Heart left ventricle (tissue), 16 donors: Measurements from ENCODE around the gene A2M. TPM values are rescaled to one million over a fixed set of nuclear protein-coding genes. Genes with fewer than 3 reads are reported as not detected.

Source experiments
- ATAC-seq, 4 donors: fragments of 200-7000 bp; cut with Tn5 transposase; one replicate each; pipeline ENCODE4 v1.9.1; 2020 to 2022; ENCODE audit warnings: moderate library complexity in 4 of 4, mild to moderate bottlenecking in 3 of 4, moderate number of reproducible peaks in 1 of 4
- DNase-seq, 5 donors: peaks; one replicate each; pipeline ENCODE4 v3.0.0-alpha.2; 2020
- H3K27ac ChIP-seq, 12 donors: fragments of 200-600 bp; sonication (generic) in 4 of 12; one replicate each; pipeline versions ENCODE4 v1.5.0 to v1.8.0; 2016 to 2022; ENCODE audit warnings: mild to moderate bottlenecking in 2 of 12
- H3K27me3 ChIP-seq, 9 donors: fragments of 200-600 bp; sonication (generic) in 2 of 9; one replicate each; pipeline versions ENCODE4 v1.5.1 to v1.8.0; 2016 to 2022; ENCODE audit warnings: mild to moderate bottlenecking in 3 of 9
- H3K36me3 ChIP-seq, 9 donors: fragments of 200-600 bp; sonication (generic) in 2 of 9; one replicate each; pipeline versions ENCODE4 v1.5.0 to v1.8.0; 2018 to 2022; ENCODE audit warnings: mild to moderate bottlenecking in 2 of 9
- H3K4me1 ChIP-seq, 12 donors: fragments of 200-600 bp; sonication (generic) in 4 of 12; one replicate each; pipeline versions ENCODE4 v1.5.0 to v1.8.0; 2016 to 2022; ENCODE audit warnings: mild to moderate bottlenecking in 3 of 12
- H3K4me3 ChIP-seq, 12 donors: fragments of 200-600 bp; sonication (generic) in 4 of 12; one replicate each; pipeline versions ENCODE4 v1.5.0 to v1.8.0; 2017 to 2022; ENCODE audit warnings: mild to moderate bottlenecking in 9 of 12, moderate library complexity in 4 of 12
- H3K9me3 ChIP-seq, 12 donors: fragments of 200-600 bp; sonication (generic) in 4 of 12; one replicate each; pipeline versions ENCODE4 v1.5.0 to v1.8.0; 2016 to 2022; ENCODE audit warnings: mild to moderate bottlenecking in 1 of 12
- POLR2A ChIP-seq, 2 donors: fragments of 450-650 bp; IDR thresholded peaks; one replicate each; pipeline ENCODE4 v1.6.1; 2017; ENCODE audit warnings: antibody characterized with exemption in 2 of 2, mild to moderate bottlenecking in 2 of 2, moderate library complexity in 2 of 2
- WGBS, 4 donors: extraction: QIAGEN DNeasy Blood & Tissue Kit in 2 of 4; methylation state at CpG; one replicate each; pipeline versions ENCODE4 v1.1.5 to v1.1.7; 2013 to 2018; 5-methylcytosine and 5-hydroxymethylcytosine counted together
- intact Hi-C, 10 donors: fragments of 100-400 bp; cut with DNase I; formaldehyde crosslinking; loops; one replicate each; pipeline versions ENCODE4 v1.11.1 to v1.14.2; 2022
- polyA plus RNA-seq, 2 donors: library from polyadenylated mRNA; stranded (reverse); fragments of 200-250 nt; gene quantifications; one replicate each; pipeline ENCODE4 v1.2.3, GENCODE V29; 2013
- total RNA-seq, 9 donors: library from RNA; depleted of rRNA in 2 of 9; stranded (reverse); fragments of >200 nt in 2 of 9; fragmentation: NEBNext Ultra II Directional in 3 of 9; extraction: Animal tissue kit (Norgen Biotek cat#: 25700) in 3 of 9; gene quantifications; one replicate each; pipeline versions ENCODE4 v1.1.0 to v1.2.4, GENCODE V29; 2016 to 2023
- TF ChIP-seq, protein P1 (sequence below), 12 donors: fragments of 200-600 bp; sonication (generic) in 4 of 12; IDR thresholded peaks; one replicate each; pipeline versions ENCODE4 v1.5.0 to v1.8.0; 2018 to 2022; ENCODE audit warnings: antibody characterized with exemption in 12 of 12, mild to moderate bottlenecking in 5 of 12
- donor health status: ischemic (EF 13 %, LVEDD 7.1; RV severe dilation, severe dysfunction).
- donor health status: healthy with polysubstance abuse.
- donor health status: DM: no; HTN: yes; CAD: no.
- donor health status: DM: no; HTN: no; CAD: no.
- donor health status: ischemic (EF 25% LVEDD 6.9; RV normal size, moderate dysfunction).
- donor health status: ischemic (EF 25% LVEDD 5.7; RV mildly dilated, moderate dysfunction).
- donor health status: healthy.
- donor health status: DM: yes; HTN: yes; CAD: no.
- donor health status: ischemic (EF 35%, LVEDD 5.7; RV mildly dilated, moderate dysfunction).
- donor health status: nonischemic (EF 11% LVEDD 7.7; RV severe dilation, severe dysfunction).
- donor health status: DM: yes; HTN: yes; CAD: no.
- donor health status: PGD.
- donor health status: ischemic (EF 29% LVEDD 5.4; RV normal size, mild dysfunction).
- donor health status: nonischemic (EF 23%, LVEDD 6.1; RV moderate dilation, normal function).

A2M gene
- total and polyA plus RNA-seq, 11 donors: 133 to 1,706 (median 385) TPM

DNA sequence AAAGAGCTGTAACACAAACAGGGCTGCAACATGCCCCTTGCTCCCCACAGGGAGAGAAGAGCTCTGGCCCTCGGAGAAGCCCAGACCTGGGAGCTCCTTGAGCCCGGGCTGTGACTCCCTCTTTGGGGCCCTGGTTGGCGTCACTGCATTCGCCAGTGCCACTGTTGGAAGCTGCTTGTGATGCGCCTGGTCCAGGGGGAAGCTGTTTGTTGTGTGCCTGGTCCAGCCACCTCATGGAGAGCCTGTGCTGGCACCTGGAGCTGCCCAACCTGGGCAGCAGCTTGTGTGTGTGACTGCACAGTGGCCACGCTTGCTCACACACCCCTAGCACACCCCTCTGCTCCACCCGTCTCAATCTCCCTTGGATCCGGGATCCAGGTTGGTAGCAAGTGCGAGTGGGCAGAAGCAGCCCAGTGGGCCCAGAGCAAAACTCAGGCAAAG, 49.5 kb downstream of the A2M start:
- Histone ChIP-seq H3K9me3 (no peaks in the 10 kb centered on the region), H3K36me3 (peaks cover 0 to 52% (median 42%) of the 10 kb centered on the region in 9 donors), H3K4me3 (peak overlapping the region in 1 of 12 donors; percentile 96), H3K27me3 (no peaks in the 10 kb centered on the region), H3K27ac (peak overlapping the region in 3 of 12 donors; percentile 95 to 99 (median 97)), H3K4me1 (peaks cover 0 to 17% (median 8%) of the 10 kb centered on the region in 12 donors)
- DNase-seq: peak in 1 of 5 donors; percentile 32
- TF ChIP-seq, protein P1, sequence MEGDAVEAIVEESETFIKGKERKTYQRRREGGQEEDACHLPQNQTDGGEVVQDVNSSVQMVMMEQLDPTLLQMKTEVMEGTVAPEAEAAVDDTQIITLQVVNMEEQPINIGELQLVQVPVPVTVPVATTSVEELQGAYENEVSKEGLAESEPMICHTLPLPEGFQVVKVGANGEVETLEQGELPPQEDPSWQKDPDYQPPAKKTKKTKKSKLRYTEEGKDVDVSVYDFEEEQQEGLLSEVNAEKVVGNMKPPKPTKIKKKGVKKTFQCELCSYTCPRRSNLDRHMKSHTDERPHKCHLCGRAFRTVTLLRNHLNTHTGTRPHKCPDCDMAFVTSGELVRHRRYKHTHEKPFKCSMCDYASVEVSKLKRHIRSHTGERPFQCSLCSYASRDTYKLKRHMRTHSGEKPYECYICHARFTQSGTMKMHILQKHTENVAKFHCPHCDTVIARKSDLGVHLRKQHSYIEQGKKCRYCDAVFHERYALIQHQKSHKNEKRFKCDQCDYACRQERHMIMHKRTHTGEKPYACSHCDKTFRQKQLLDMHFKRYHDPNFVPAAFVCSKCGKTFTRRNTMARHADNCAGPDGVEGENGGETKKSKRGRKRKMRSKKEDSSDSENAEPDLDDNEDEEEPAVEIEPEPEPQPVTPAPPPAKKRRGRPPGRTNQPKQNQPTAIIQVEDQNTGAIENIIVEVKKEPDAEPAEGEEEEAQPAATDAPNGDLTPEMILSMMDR (IDR thresholded peaks at IDR 0.05): no peak
- no peak for TF ChIP-seq POLR2A (IDR thresholded peaks at IDR 0.05)
- intact Hi-C loops: loop anchor here in 5 of 10 donors (5.0 kb wide), 3 partner anchors 36 to 46 kb away; no protein-coding TSS in a partner anchor
- WGBS, 4 donors: 87 to 89% (median 88%) methylated on average over 8 to 9 of the region's 9 CpGs
- ATAC-seq: no peak

DNA sequence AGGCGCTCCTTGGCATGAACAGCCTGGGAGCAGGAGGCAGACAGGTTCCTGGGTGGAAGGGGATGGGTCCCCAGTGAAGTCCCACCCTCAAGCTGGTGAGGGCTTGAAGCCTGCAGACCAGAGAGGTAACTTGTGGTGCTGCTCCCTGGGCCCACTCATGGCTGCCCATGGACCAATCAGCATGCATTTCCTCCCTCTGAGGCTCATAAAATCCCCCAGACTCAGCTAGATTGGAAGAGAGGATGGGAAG, 50.2 kb downstream of the A2M start:
- no peak for DNase-seq
- peak in 1 of 4 donors; percentile 6 for ATAC-seq
- peak overlapping the region; percentile 62 to 97 (median 85) for H3K4me3 ChIP-seq
- peak overlapping the region in 11 of 12 donors; percentile 93 to 99 (median 97) for H3K27ac ChIP-seq
- H3K27me3 ChIP-seq: no peaks in the 10 kb centered on the region
- intact Hi-C loops: loop anchor here in 5 of 10 donors (5.0 kb wide), 3 partner anchors 37 to 47 kb away; no protein-coding TSS in a partner anchor
- WGBS, 4 donors: 83 to 100% (median 88%) methylated on average over 1 of the region's 1 CpG
- H3K4me1 ChIP-seq: peaks cover 0 to 17% (median 8%) of the 10 kb centered on the region in 12 donors
- TF ChIP-seq POLR2A (IDR thresholded peaks at IDR 0.05): no peak
- TF ChIP-seq, protein P1 (IDR thresholded peaks at IDR 0.05): no peak
- H3K9me3 ChIP-seq: no peaks in the 10 kb centered on the region
- H3K36me3 ChIP-seq: peaks cover 0 to 46% (median 36%) of the 10 kb centered on the region in 9 donors

DNA sequence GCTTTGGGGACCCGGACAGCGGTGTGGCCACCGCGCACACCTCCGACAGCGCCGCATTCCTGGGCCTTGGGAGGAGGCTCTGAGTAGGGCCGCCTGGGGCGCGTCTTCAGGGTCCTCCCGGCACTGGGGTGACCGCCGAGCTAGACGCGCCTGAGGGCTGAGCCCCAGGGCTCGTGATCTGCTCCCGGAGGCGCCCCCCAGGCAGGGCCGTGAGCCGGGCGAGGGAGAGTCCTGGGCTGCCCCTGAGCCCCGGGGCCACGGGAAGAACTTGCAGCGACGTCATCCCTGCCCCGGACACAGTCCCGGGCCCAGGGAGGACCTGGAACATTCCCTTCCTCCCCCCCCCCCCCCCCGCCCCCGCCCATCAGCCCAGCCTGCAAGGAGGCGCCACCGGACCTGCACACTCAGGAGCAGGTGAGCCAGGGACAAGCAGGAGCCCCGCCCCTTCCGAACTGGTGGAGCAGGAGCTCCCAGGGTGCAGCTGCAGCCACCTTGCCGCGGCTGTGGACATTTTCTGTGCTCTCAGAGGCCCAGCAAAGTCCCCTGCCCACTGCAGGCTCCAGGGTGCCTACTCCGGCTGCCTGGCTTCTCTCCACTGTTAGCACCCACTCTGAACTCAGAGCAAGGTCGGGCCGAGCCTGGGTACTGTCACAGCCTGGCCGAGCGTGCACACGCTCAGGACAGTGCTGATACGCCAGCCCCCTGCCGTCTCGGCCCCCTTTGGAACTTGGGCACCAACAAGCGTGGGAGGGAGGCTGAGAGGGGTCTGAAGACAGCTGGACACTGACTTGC, 50.7 kb downstream of the A2M start:
- DNase-seq (peak; percentile 79 to 90 (median 83)), ATAC-seq (peak; percentile 88 to 95 (median 94))
- H3K27me3 ChIP-seq: no peaks in the 10 kb centered on the region
- H3K9me3 ChIP-seq: no peaks in the 10 kb centered on the region
- intact Hi-C loops: loop anchor here in 5 of 10 donors (5.0 kb wide), 3 partner anchors 37 to 47 kb away; no protein-coding TSS in a partner anchor
- H3K4me3 ChIP-seq: peak overlapping the region; percentile 62 to 97 (median 85)
- H3K36me3 ChIP-seq: peaks cover 0 to 40% (median 31%) of the 10 kb centered on the region in 9 donors
- peak in 1 of 2 donors; percentile 86 for TF ChIP-seq POLR2A (IDR thresholded peaks at IDR 0.05)
- TF ChIP-seq, protein P1 (IDR thresholded peaks at IDR 0.05): no peak
- peaks cover 0 to 17% (median 8%) of the 10 kb centered on the region in 12 donors for H3K4me1 ChIP-seq
- H3K27ac ChIP-seq: peak overlapping the region; percentile 89 to 99 (median 97)
- WGBS, 4 donors: 15 to 49% (median 19%) methylated on average over 11 to 44 of the region's 45 CpGs

DNA sequence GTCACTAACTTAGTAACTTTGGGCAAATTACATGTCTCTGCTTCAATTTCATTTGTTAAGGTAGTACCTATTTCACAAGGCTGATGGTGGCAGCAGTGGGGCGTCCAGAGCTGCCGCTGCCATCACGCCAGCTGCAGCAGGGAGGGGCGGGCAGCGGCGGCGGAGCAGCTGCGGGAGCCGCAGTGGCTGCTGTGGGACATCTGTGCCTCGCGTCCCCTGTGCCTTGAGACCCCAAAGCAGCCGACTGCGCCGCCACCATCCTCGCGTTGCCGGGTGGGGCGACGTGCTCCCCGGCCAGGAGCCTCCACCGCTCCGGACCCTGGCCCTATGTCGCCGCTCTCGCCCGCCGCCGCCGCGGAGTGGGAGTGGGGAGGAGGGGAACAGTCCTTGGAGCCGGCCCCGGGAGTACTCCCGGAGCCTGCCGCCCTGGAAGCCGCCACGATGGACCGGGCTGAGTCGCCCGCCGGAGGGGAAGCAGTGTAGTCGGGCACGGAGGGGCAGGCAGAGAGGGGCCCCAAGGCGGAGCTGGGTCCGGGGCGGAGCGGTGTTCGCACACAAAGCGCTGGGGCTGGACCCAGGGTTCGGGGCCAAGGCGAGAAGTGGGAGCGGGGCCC, 51.4 kb downstream of the A2M start:
- Histone ChIP-seq H3K27ac (peak overlapping the region; percentile 89 to 99 (median 97)), H3K9me3 (no peaks in the 10 kb centered on the region), H3K36me3 (peaks cover 0 to 33% (median 24%) of the 10 kb centered on the region in 9 donors), H3K4me1 (peaks cover 0 to 17% (median 8%) of the 10 kb centered on the region in 12 donors), H3K4me3 (peak overlapping the region; percentile 62 to 97 (median 85)), H3K27me3 (no peaks in the 10 kb centered on the region)
- peak; percentile 60 to 87 (median 82) for ATAC-seq
- DNase-seq: peak; percentile 59 to 81 (median 70)
- intact Hi-C loops: no loop called here
- TF ChIP-seq, protein P1 (IDR thresholded peaks at IDR 0.05): peak; percentile 19 to 74 (median 48)
- peak in 1 of 2 donors; percentile 34 for TF ChIP-seq POLR2A (IDR thresholded peaks at IDR 0.05)
- WGBS, 4 donors: 0 to 1% (median 1%) methylated on average over 1 to 51 of the region's 51 CpGs
